ENCODE measurements around the gene INPP4B. TPM values are rescaled to one million over a fixed set of nuclear protein-coding genes. Genes with fewer than 3 reads are reported as not detected.
A peak's percentile ranks its signal among the peaks of the same experiment; 100 is the strongest.

Gene INPP4B
- total RNA-seq, 2 experiments from 2014 or later: 43.7 to 44.7 TPM

DNA sequence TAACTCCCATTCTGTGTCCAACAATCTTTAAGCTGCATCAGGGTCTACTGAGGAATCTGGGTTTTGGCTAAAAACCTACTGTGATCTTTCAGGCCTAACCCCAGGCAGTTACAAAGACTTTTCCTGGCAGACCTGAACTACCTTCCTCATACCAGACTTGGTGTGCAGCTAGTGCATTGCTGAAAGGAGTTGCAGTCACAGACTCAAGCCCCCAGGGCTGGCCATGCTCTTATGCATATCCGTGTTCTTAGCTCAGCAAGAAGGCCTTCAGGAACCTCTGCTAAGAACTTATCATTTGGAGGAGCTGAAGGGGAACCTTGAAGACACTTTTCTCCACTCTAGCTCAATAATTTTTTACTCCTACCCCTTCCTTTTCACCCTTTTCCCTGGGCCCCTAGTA is 147.5 kb downstream of the INPP4B start:
- DNase-seq: no peak
- no peak overlapping the region for H3K4me3 Mint-ChIP-seq
- no peak for ATAC-seq
- ChIA-PET CTCF (interaction anchor here (1.0 kb wide), 1 partner anchor 22 kb away, joined by 5 read pairs; no protein-coding TSS in a partner anchor), POLR2A (interaction anchor here (0.6 kb wide), 2 partner anchors 323 to 603 kb away, joined by 3 read pairs; no protein-coding TSS in a partner anchor)
- peak overlapping the region; percentile 77 for H3K27ac Mint-ChIP-seq
- no peaks in the 10 kb centered on the region for H3K9me3 Mint-ChIP-seq (ENCODE audit: insufficient read depth)
- peaks cover 55% of the 10 kb centered on the region for H3K4me1 Mint-ChIP-seq (ENCODE audit: low read depth)
- H3K36me3 Mint-ChIP-seq (ENCODE audit: low read depth): peaks cover 29% of the 10 kb centered on the region
- H3K27me3 Mint-ChIP-seq (ENCODE audit: low read depth): no peaks in the 10 kb centered on the region

DNA sequence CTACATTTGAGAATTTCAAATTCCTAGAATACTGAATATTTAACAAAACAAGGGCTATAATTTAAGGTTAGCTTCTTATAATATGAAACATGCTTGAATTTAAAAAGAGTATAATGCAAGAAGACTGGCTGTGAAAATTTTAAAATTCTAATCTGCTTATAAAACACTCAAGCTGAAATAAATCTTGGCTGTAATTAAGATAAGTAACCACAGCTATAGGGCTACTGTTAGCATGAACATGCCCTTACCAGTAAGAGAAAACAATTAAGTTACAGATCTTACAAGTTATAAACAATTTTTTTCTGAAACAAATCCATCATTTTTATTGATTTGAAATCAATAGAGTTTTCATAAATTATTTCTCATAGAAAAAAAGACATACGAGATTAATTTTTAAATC is 148.2 kb downstream of the INPP4B start:
- Mint-ChIP-seq H3K4me3 (no peak overlapping the region), H3K36me3 (ENCODE audit: low read depth) (peaks cover 26% of the 10 kb centered on the region), H3K9me3 (ENCODE audit: insufficient read depth) (no peaks in the 10 kb centered on the region), H3K27ac (no peak overlapping the region), H3K4me1 (ENCODE audit: low read depth) (peaks cover 54% of the 10 kb centered on the region), H3K27me3 (ENCODE audit: low read depth) (no peaks in the 10 kb centered on the region)
- ChIA-PET CTCF (interaction anchor here (1.0 kb wide), 1 partner anchor 22 kb away, joined by 5 read pairs; no protein-coding TSS in a partner anchor), POLR2A (no interaction called here)
- ATAC-seq (no peak), DNase-seq (no peak)

DNA sequence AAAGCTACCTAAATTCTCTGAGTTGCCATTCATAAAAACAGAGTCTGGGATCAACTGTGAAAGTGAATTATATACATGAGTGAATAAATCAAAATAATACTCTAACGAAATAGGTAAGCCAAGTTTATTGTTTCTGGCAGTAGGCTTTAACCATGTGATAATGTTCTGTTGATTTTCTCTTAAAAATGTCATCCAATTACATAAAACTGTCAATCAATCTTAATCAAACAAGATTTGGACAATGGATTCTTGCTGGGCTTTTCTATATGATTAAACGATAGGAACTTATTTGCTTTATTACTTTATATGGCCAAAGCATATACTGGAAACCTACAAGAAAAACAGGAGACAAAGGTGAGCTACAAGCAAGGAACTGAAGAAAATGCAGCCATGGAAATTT is 148.8 kb downstream of the INPP4B start:
- H3K36me3 Mint-ChIP-seq (ENCODE audit: low read depth): peaks cover 24% of the 10 kb centered on the region
- ATAC-seq: no peak
- ChIA-PET CTCF (no interaction called here), POLR2A (no interaction called here)
- peak overlapping the region; percentile 91 for H3K27ac Mint-ChIP-seq
- no peaks in the 10 kb centered on the region for H3K27me3 Mint-ChIP-seq (ENCODE audit: low read depth)
- peak overlapping the region; percentile 23 for H3K4me3 Mint-ChIP-seq
- DNase-seq: no peak
- peaks cover 52% of the 10 kb centered on the region for H3K4me1 Mint-ChIP-seq (ENCODE audit: low read depth)
- H3K9me3 Mint-ChIP-seq (ENCODE audit: insufficient read depth): no peaks in the 10 kb centered on the region

DNA sequence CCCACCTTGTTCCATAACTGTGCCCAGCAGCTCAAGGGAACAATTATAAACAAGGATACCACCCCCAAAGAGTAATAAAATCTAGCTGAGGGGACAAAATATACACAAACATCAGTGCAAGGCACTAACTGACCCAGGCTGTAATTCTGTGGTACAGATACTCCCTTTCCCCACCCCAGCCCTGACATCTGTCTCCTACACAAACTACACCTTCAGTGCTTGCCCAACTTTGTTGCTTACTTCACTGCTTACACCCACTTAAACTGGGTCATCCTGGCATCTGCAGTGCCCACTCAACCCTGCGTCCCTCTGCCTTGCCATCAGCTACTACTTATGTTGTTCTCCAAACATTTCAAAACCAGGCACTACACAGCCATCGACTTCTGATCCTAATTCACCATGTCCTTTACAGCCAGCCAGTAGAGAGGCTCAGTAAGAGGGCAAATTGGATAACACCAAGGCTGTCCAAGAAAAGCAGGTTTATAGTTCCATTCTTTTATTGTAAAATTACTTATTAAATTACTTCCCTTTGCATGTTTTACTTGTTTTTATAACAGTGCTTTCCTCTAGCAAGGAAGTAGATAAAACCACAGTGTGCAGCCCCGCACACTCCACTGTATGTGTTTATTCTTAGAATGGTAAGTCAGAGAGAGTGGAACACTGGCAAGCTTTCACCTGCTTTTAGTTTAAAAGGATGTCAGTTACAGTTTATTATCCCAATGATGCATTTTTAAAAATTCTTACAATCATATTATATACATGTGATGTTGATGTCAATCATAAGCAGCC is 149.6 kb downstream of the INPP4B start:
- POLR2A ChIA-PET: no interaction called here
- CTCF ChIA-PET: no interaction called here
- H3K4me3 Mint-ChIP-seq: peak overlapping the region; percentile 7
- H3K36me3 Mint-ChIP-seq (ENCODE audit: low read depth): peaks cover 24% of the 10 kb centered on the region
- peak; percentile 46 for DNase-seq
- H3K27ac Mint-ChIP-seq: peak overlapping the region; percentile 91
- peaks cover 55% of the 10 kb centered on the region for H3K4me1 Mint-ChIP-seq (ENCODE audit: low read depth)
- no peaks in the 10 kb centered on the region for H3K27me3 Mint-ChIP-seq (ENCODE audit: low read depth)
- ATAC-seq: peak; percentile 69
- H3K9me3 Mint-ChIP-seq (ENCODE audit: insufficient read depth): no peaks in the 10 kb centered on the region

DNA sequence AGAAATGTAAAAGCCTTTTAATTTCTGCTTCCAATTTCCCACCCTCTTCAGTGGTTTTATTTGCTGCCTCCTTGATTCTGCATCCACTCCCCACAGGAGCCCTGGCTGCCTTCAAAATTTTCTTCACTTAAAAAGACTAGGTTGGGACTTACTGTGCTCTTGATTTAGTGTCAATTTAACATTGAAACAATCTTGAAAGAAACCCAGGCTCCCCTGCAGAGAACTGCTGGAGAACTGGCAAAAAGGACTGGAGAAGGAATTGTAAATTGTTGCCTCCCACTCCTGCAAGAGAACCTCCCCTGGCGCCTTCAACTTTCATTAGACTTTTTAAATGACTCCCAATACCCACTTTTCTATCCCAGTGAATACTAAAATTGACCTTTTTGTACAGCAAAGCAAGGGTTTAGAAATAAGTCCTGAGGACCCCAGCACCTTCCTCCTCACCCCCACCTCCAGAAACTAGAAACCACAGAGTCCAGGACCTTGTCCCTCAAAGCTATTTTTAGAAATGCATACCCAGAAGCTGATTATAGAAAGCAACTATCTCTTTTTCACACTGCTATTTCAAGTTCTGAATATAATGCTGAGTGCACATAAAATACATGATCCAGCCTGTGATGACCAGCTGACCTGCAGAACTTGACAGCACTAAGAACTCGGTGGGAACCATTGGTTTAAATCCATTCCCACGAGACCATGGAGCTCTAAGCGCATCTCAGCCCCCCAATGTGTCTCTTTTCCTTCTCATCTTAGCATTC is 155.5 kb downstream of the INPP4B start:
- POLR2A ChIA-PET: no interaction called here
- H3K27ac Mint-ChIP-seq: no peak overlapping the region

DNA sequence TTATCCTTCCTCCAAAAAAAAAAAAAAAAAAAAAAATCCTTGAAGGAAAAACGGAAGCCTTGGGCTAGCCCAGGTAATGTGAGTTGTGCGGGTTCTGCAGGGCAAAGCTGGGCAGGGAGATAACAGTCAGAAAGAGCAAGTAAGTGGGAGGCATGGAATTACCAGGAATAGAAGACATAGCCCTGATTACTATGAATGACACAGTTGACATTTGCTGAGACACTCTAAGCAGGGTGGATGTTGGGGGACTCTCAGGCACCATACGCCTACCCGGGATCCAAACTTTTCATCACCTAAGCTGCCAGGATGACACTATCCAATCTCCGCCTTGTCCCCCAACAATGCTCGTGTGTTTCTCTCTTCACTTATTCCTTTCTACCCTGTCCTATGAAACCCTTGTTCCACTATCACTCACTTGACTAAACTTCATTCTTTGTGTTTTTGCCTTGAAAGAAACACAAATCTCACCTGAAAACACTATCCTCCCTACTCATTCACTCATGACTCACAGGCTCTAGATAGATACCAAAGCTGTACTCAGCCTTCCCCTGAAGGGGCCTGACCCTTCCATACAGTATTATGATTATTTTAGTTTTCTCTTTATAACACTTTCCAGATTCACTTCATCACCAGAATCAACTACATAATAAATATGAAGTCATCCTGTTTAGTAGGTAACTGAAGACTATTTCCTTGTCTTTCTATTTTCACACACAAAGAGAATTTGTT is 158.4 kb downstream of the INPP4B start:
- CTCF ChIA-PET: interaction anchor here (1.1 kb wide), 1 partner anchor 9 kb away, joined by 3 read pairs; no protein-coding TSS in a partner anchor
- POLR2A ChIA-PET: no interaction called here

More for the DNA sequence above, 155.5 kb downstream of the INPP4B start:
- Mint-ChIP-seq H3K36me3 (ENCODE audit: low read depth) (peaks cover 4% of the 10 kb centered on the region), H3K27me3 (ENCODE audit: low read depth) (no peaks in the 10 kb centered on the region), H3K4me3 (no peak overlapping the region), H3K4me1 (ENCODE audit: low read depth) (peaks cover 11% of the 10 kb centered on the region), H3K9me3 (ENCODE audit: insufficient read depth) (peaks cover 8% of the 10 kb centered on the region)
- ATAC-seq (no peak), DNase-seq (no peak)
- CTCF ChIA-PET: no interaction called here

DNA sequence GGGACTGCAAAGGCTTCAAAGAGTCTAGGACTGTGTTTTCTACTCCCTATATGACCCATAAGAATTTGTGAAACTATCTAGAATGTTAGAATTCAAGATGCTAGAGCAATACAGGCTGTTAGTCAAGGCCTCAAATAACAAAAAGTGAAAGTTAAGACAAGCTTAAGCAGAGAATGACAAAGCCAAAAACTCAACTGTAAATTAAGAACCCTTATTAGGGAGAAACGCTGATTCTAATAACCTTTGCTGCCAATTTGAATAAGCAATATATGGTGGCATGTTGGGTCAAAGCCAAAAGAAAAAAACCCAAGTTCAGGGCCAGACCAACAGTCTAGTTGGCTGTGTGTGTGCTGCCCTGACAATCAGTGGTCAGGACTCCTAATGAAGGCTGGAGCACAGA is 160.0 kb downstream of the INPP4B start:
- Mint-ChIP-seq H3K4me1 (ENCODE audit: low read depth) (peaks cover 5% of the 10 kb centered on the region), H3K4me3 (no peak overlapping the region), H3K9me3 (ENCODE audit: insufficient read depth) (peaks cover 12% of the 10 kb centered on the region), H3K36me3 (ENCODE audit: low read depth) (peaks cover 5% of the 10 kb centered on the region), H3K27ac (no peak overlapping the region), H3K27me3 (ENCODE audit: low read depth) (no peaks in the 10 kb centered on the region)
- ChIA-PET CTCF (no interaction called here), POLR2A (no interaction called here)
- ATAC-seq (no peak), DNase-seq (no peak)

More for the DNA sequence above, 158.4 kb downstream of the INPP4B start:
- DNase-seq: no peak
- no peak for ATAC-seq
- H3K36me3 Mint-ChIP-seq (ENCODE audit: low read depth): peaks cover 7% of the 10 kb centered on the region
- peaks cover 12% of the 10 kb centered on the region for H3K9me3 Mint-ChIP-seq (ENCODE audit: insufficient read depth)
- H3K27me3 Mint-ChIP-seq (ENCODE audit: low read depth): no peaks in the 10 kb centered on the region
- no peak overlapping the region for H3K27ac Mint-ChIP-seq
- H3K4me1 Mint-ChIP-seq (ENCODE audit: low read depth): peaks cover 11% of the 10 kb centered on the region
- no peak overlapping the region for H3K4me3 Mint-ChIP-seq

DNA sequence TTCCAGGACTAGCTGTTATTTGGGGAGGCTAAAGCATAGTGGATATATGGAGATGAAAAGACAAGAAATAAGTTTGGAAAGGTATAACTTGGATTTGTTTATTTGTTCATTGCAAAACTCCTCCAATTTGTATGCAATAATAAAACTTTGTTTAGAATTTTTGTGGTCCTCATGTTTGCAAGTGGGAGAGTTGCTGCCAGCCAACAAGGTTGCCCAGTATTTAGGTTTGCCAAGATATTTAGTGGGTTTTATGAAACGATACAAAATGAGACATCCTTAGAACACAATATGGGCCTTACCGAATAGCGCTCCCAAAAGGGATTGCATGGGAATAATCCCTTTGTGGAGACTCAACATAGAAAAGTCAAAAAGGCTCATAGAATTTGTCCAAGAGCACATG is 162.1 kb downstream of the INPP4B start:
- DNase-seq: no peak
- ChIA-PET CTCF (no interaction called here), POLR2A (no interaction called here)
- H3K36me3 Mint-ChIP-seq (ENCODE audit: low read depth): peaks cover 3% of the 10 kb centered on the region
- no peak overlapping the region for H3K27ac Mint-ChIP-seq
- no peaks in the 10 kb centered on the region for H3K4me1 Mint-ChIP-seq (ENCODE audit: low read depth)
- no peaks in the 10 kb centered on the region for H3K27me3 Mint-ChIP-seq (ENCODE audit: low read depth)
- no peak overlapping the region for H3K4me3 Mint-ChIP-seq
- no peak for ATAC-seq
- H3K9me3 Mint-ChIP-seq (ENCODE audit: insufficient read depth): peaks cover 12% of the 10 kb centered on the region

DNA sequence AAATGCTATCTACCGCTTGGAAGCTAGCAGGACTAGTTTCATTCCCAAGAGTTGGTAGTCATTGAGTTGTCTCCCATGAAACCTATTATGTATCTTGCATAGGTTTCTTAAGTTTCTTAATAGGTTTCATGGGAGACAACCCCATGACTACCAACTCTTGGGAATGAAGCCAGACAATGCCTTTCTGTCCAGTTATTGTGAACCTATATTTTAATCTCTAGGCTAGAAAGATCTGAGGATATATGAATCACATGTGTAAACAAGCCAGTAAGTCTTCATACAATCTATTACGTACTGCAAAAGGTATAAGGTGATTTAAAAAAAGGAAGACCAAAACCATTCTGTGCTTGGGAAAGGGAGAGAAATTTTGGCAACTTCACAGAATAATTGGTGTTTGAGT is 162.6 kb downstream of the INPP4B start:
- ATAC-seq (no peak), DNase-seq (no peak)
- Mint-ChIP-seq H3K9me3 (ENCODE audit: insufficient read depth) (peaks cover 11% of the 10 kb centered on the region), H3K27me3 (ENCODE audit: low read depth) (no peaks in the 10 kb centered on the region), H3K4me3 (no peak overlapping the region), H3K4me1 (ENCODE audit: low read depth) (no peaks in the 10 kb centered on the region), H3K36me3 (ENCODE audit: low read depth) (peaks cover 3% of the 10 kb centered on the region), H3K27ac (no peak overlapping the region)
- ChIA-PET CTCF (no interaction called here), POLR2A (no interaction called here)

DNA sequence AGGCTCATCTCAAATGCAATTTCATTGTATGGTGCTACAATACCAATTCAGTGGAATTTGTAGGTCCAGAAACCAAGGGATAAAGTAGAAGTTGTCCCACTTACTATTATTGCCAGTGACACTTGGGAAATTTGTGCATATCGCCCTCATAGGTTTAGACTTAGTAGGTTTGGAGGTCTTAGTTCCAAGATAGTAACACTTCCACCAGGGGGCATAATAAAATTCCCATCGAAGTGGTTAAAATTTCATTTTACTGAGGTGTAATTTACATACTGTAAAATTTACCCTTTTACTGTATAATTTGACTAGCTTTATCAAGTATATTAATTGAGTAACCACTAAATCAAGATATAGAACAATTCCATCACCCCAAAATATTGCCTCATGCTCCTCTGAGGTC is 174.6 kb downstream of the INPP4B start:
- DNase-seq: no peak
- Mint-ChIP-seq H3K9me3 (ENCODE audit: insufficient read depth) (peaks cover 40% of the 10 kb centered on the region), H3K27ac (no peak overlapping the region), H3K4me1 (ENCODE audit: low read depth) (no peaks in the 10 kb centered on the region), H3K36me3 (ENCODE audit: low read depth) (peaks cover 28% of the 10 kb centered on the region), H3K4me3 (no peak overlapping the region), H3K27me3 (ENCODE audit: low read depth) (no peaks in the 10 kb centered on the region)
- no peak for ATAC-seq
- CTCF ChIA-PET: no interaction called here
- POLR2A ChIA-PET: no interaction called here

DNA sequence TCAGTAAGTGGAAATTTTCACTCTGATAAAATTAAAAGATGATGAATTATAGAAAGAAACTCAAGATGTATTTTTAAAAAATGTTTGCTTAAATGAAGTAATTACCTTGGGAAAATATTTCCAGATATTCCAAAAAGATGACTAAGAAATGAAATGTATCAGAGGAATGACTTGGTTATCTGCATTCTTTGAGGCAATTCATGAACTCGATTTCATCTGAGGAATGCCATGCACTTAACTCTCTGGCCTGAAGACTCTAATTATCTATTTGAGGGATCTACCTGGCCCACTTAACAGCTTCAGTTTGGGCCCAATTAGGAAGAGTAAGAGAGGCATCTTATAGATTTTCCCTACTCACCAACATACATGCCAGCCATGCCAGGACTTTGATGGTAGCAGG is 182.3 kb downstream of the INPP4B start:
- Mint-ChIP-seq H3K27me3 (ENCODE audit: low read depth) (no peaks in the 10 kb centered on the region), H3K27ac (no peak overlapping the region), H3K9me3 (ENCODE audit: insufficient read depth) (peaks cover 25% of the 10 kb centered on the region), H3K4me1 (ENCODE audit: low read depth) (no peaks in the 10 kb centered on the region), H3K36me3 (ENCODE audit: low read depth) (peaks cover 22% of the 10 kb centered on the region), H3K4me3 (no peak overlapping the region)
- ChIA-PET CTCF (no interaction called here), POLR2A (no interaction called here)
- DNase-seq (no peak), ATAC-seq (no peak)

DNA sequence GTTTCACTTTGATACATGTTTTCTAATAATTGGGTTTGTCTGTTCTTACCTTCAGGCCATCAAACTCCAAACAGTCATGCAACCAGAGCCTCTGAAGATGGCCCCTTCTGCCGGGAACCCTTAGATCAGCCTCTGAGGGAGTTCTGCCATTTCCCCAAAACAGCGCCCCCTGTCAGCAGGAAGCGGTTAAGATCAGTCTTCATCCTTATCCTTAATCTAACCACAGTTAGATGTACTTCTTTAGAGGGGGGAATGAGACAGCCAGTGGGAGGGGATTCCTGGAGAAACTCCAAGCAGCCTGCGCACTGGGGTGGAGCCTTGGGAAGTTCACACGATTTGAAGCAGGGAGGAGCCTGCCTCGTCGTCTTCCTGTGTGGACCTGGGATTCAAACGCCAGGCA is 185.4 kb downstream of the INPP4B start:
- CTCF ChIA-PET: no interaction called here
- no peak for ATAC-seq
- no peaks in the 10 kb centered on the region for H3K4me1 Mint-ChIP-seq (ENCODE audit: low read depth)
- no peak overlapping the region for H3K27ac Mint-ChIP-seq
- H3K36me3 Mint-ChIP-seq (ENCODE audit: low read depth): peaks cover 16% of the 10 kb centered on the region
- no peaks in the 10 kb centered on the region for H3K27me3 Mint-ChIP-seq (ENCODE audit: low read depth)
- no peak for DNase-seq
- peaks cover 31% of the 10 kb centered on the region for H3K9me3 Mint-ChIP-seq (ENCODE audit: insufficient read depth)
- no peak overlapping the region for H3K4me3 Mint-ChIP-seq
- POLR2A ChIA-PET: no interaction called here
